K562 (cell line): ENCODE results near the gene FIGNL1. TPM values are rescaled to one million over a fixed set of nuclear protein-coding genes. Genes with fewer than 3 reads are reported as not detected.

Experiments used
- ATAC-seq: fragments of 200-7000 bp; cut with Tn5 transposase; 3 replicates; pipeline ENCODE4 v1.9.1; 2020; ENCODE audit warnings: moderate library complexity
- BruUV-seq: library from RNA; stranded (reverse); fragments of 400-500 nt; replicated peaks from 2 replicates; lab custom pipeline; 2021; lab: Mats Ljungman, UMichigan
- CTCF ChIA-PET: fragments of 300-600 bp; formaldehyde crosslinking; extraction: SDS; loops from one replicate; lab custom pipeline; 2021; ENCODE audit warnings: low intra/inter-chr PET ratio; lab: Yijun Ruan, JAX
- POLR2A ChIA-PET: fragments of 300-600, 350-650 bp; sonication (Branson Sonifier 250); formaldehyde crosslinking; extraction: SDS; loops from one replicate; lab custom pipeline; 2021; ENCODE audit warnings: antibody characterized with exemption, inconsistent platforms; lab: Yijun Ruan, JAX
- DNase-seq, 4 experiments: peaks; one replicate each; pipeline versions ENCODE4 v3.0.0 to v3.0.0-alpha.2; 2011 to 2018; ENCODE audit warnings: low spot score in 3 of 4, mixed read lengths in 3 of 4; ENCODE audit errors: extremely low read depth in 1 of 4
- FAIRE-seq: peaks from 2 replicates; lab custom pipeline; 2011; peaks lifted over from hg19 to GRCh38; lab: Jason Lieb, UNC
- H2AFZ ChIP-seq: 2 replicates; pipeline ENCODE4 v1.6.0; 2011; ENCODE audit warnings: low read depth, low read length, control low read depth, inconsistent platforms
- H3K27ac ChIP-seq: fragments of 200-600 bp; 3 replicates; pipeline ENCODE4 v1.8.0; 2011; ENCODE audit warnings: low read depth, mild to moderate bottlenecking, control low read depth, inconsistent platforms, low read length, moderate library complexity, mixed read lengths; ENCODE audit errors: extremely low read depth
- H3K27me3 ChIP-seq, 2 experiments: fragments of 300-600 bp in 1 of 2; 2 replicates in 1 of 2; 3 replicates in 1 of 2; pipeline versions ENCODE4 v1.6.0 to v1.8.0; 2011; ENCODE audit warnings: inconsistent platforms in 2 of 2, low read length in 2 of 2, mild to moderate bottlenecking in 1 of 2, mixed read lengths in 1 of 2, moderate library complexity in 1 of 2; ENCODE audit not compliant: control insufficient read depth in 2 of 2, insufficient read depth in 2 of 2
- H3K36me3 ChIP-seq: fragments of 300-600 bp; 3 replicates; pipeline ENCODE4 v1.8.0; 2011; ENCODE audit warnings: mild to moderate bottlenecking, low read length, inconsistent platforms; ENCODE audit not compliant: control insufficient read depth, insufficient read depth
- H3K4me1 ChIP-seq, 2 experiments: fragments of 200-600 bp in 1 of 2; replicated peaks in 1 of 2; 2 replicates in 1 of 2; 3 replicates in 1 of 2; pipeline versions ENCODE4 v1.5.1 to v1.8.0; 2011; ENCODE audit warnings: inconsistent platforms in 2 of 2, low read length in 2 of 2, mild to moderate bottlenecking in 1 of 2, mixed read lengths in 1 of 2, moderate library complexity in 1 of 2; ENCODE audit not compliant: control insufficient read depth in 2 of 2, insufficient read depth in 2 of 2
- H3K4me2 ChIP-seq: 2 replicates; pipeline ENCODE4 v1.6.1; 2011; ENCODE audit warnings: low read length, control low read depth, inconsistent platforms, mixed read lengths; ENCODE audit not compliant: insufficient read depth
- H3K4me3 ChIP-seq: fragments of 200-600 bp; sonication (generic), shearing (Covaris generic); 2 replicates; pipeline ENCODE4 v1.5.1; 2016; ENCODE audit warnings: control low read depth, inconsistent platforms
- H3K79me2 ChIP-seq: fragments of 200-600 bp; 3 replicates; pipeline ENCODE4 v1.8.0; 2011; ENCODE audit warnings: low read length, inconsistent platforms; ENCODE audit not compliant: control insufficient read depth, insufficient read depth
- H3K9ac ChIP-seq, 2 experiments: 2 replicates each; pipeline versions ENCODE4 v1.6.0 to v1.6.1; 2011; ENCODE audit warnings: low read depth in 2 of 2, low read length in 2 of 2, control low read depth in 1 of 2, inconsistent platforms in 1 of 2, mild to moderate bottlenecking in 1 of 2, mixed read lengths in 1 of 2; ENCODE audit not compliant: insufficient read depth in 1 of 2
- H3K9me1 ChIP-seq: one replicate; pipeline ENCODE4 v1.6.0; 2011; ENCODE audit warnings: inconsistent platforms, mild to moderate bottlenecking, low read length, moderate library complexity; ENCODE audit not compliant: control insufficient read depth, insufficient read depth
- H3K9me3 ChIP-seq: replicated peaks from 2 replicates; pipeline ENCODE4 v1.5.1; 2011; ENCODE audit warnings: low read depth, low read length, inconsistent platforms; ENCODE audit not compliant: control insufficient read depth, insufficient read depth
- H4K20me1 ChIP-seq: replicated peaks from 2 replicates; pipeline ENCODE4 v1.6.1; 2011; ENCODE audit warnings: low read length, inconsistent platforms, mixed read lengths; ENCODE audit not compliant: control insufficient read depth, insufficient read depth
- CTCF ChIP-seq, 3 experiments: IDR thresholded peaks in 2 of 3; conservative IDR thresholded peaks in 1 of 3; 2 replicates each; pipeline ENCODE4 v1.5.1; 2011 to 2012; ENCODE audit warnings: low read length in 3 of 3, mild to moderate bottlenecking in 3 of 3, control low read depth in 2 of 3, improper control_type of control experiment in 1 of 3, inconsistent platforms in 1 of 3, low read depth in 1 of 3, mixed read lengths in 1 of 3, moderate library complexity in 1 of 3; ENCODE audit not compliant: insufficient read depth in 2 of 3
- E2F1 ChIP-seq: sonication (generic); formaldehyde crosslinking; IDR thresholded peaks from 2 replicates; pipeline ENCODE4 v1.8.1; 2023; ENCODE audit warnings: mild to moderate bottlenecking, missing genetic modification reagents, moderate library complexity
- SMC3 ChIP-seq: conservative IDR thresholded peaks from 2 replicates; pipeline ENCODE4 v1.6.1; 2011; ENCODE audit warnings: low read depth, low read length, improper control_type of control experiment; ENCODE audit not compliant: insufficient read depth
- WGBS: fragments of 100-300 bp; shearing (Covaris generic); methylation state at CpG from one replicate; pipeline ENCODE4 v1.1.6; 2016; ENCODE audit warnings: low coverage, mixed read lengths; ENCODE audit not compliant: insufficient coverage; ENCODE audit errors: missing lambda C conversion rate; 5-methylcytosine and 5-hydroxymethylcytosine counted together
- in situ Hi-C: fragments of 300-500 bp; cut with MboI; formaldehyde crosslinking; loops from 4 replicates; pipeline ENCODE4 v1.15.0; 2018; ENCODE audit warnings: inconsistent platforms, mixed read lengths
- intact Hi-C: fragments of 100-400 bp; cut with micrococcal nuclease; formaldehyde crosslinking; loops from 2 replicates; pipeline ENCODE4 v1.14.2; 2022
- polyA plus RNA-seq, 8 experiments: library from polyadenylated mRNA; depleted of rRNA in 4 of 8; stranded (reverse) in 5 of 8; unstranded in 3 of 8; fragments of >200 nt; fragmentation: Nextera tagmentation in 2 of 8; fragmentation: Illumina TruSeq in 1 of 8; extraction: Ambion mirVana in 2 of 8; extraction: Trizol in 1 of 8; gene quantifications; 2 replicates each; pipeline versions ENCODE4 v1.2.1 to v1.2.3, GENCODE V29; 2011 to 2014; ENCODE audit warnings: inconsistent platforms in 1 of 8, missing spikeins in 1 of 8
- total RNA-seq, 7 experiments: library from RNA; depleted of rRNA in 6 of 7; stranded (reverse); fragments of >200 nt in 6 of 7; fragmentation: Illumina TruSeq in 2 of 7; extraction: Trizol in 2 of 7; gene quantifications; 2 replicates each; pipeline versions ENCODE4 v1.2.1 to v1.2.3, GENCODE V29; 2011 to 2021; ENCODE audit warnings: low replicate concordance in 1 of 7

FIGNL1 gene
- total and polyA plus RNA-seq, 9 of the 15 experiments (the other 6 are each of a cell fraction or from before 2014, with no cell fraction given) = 15.5 to 48.3 (median 27.6) TPM

- DNase-seq (peak; percentile 17 to 42 (median 31)), ATAC-seq (peak; percentile 89), FAIRE-seq (peak; percentile 70)
- Histone ChIP-seq H3K9ac (no peak overlapping the region), H3K4me3 (no peak overlapping the region)
- in situ Hi-C loops = no loop called here
- POLR2A ChIA-PET = interaction anchor here (0.8 kb wide), 1 partner anchor 12 kb away, joined by 3 read pairs; no protein-coding TSS in a partner anchor
- TF ChIP-seq E2F1 (CRISPR knock-in tag) = no peak
- TF ChIP-seq SMC3 = no peak
- peak; percentile 19 to 52 (median 25); a peak in 5 of 6 replicates for TF ChIP-seq CTCF (IDR thresholded peaks at IDR 0.05 in 2 of 3, conservative IDR thresholded peaks at IDR 0.05 in 1 of 3; ENCODE audit: insufficient read depth in 2 of 3, low read depth in 1 of 3, low read length in 3 of 3)
- TF ChIP-seq, all 486 proteins: peak for 1
- Histone ChIP-seq H3K36me3 (peaks cover 46% of the 10 kb centered on the region; the same call in 2 of the 3 replicates), H3K9me3 (no peaks in the 10 kb centered on the region), H3K4me1 (no peaks in the 10 kb centered on the region), H2AFZ (no peak overlapping the region), H3K27me3 (no peaks in the 10 kb centered on the region), H3K27ac (no peak overlapping the region), H3K79me2 (no peaks in the 10 kb centered on the region), H4K20me1 (peaks cover 5% of the 10 kb centered on the region; the same call in 1 of the 2 replicates), H3K9me1 (no peaks in the 10 kb centered on the region), H3K4me2 (no peak overlapping the region)
- intact Hi-C loops = no loop called here
- CTCF ChIA-PET = no interaction called here
- WGBS = 76% methylated on average over 7 of the region's 7 CpGs
- no TSS peak for BruUV-seq
These were observed 45.8 kb downstream of the FIGNL1 start for GRCh38 chr7:50404392-50404791.
